H1 (cell line): ENCODE results near the gene PROK1. TPM values are rescaled to one million over a fixed set of nuclear protein-coding genes. Genes with fewer than 3 reads are reported as not detected.

Experiments used
- PHF8 ChIP-seq: fragments of 200-600 bp; sonication (generic); conservative IDR thresholded peaks from 2 replicates; pipeline ENCODE4 v1.7.1; 2012; ENCODE audit warnings: low read depth, mild to moderate bottlenecking, inconsistent platforms, low read length, moderate library complexity
- polyA plus RNA-seq, 7 experiments: library from polyadenylated mRNA; depleted of rRNA in 3 of 7; stranded (reverse) in 5 of 7; unstranded in 2 of 7; fragments of >200 nt in 5 of 7; fragments of 200-250 nt in 2 of 7; gene quantifications; 1 replicate in 5 of 7; 2 replicates in 1 of 7; 4 replicates in 1 of 7; pipeline versions ENCODE4 v1.2.1 to v1.2.3, GENCODE V29; 2011 to 2013; ENCODE audit warnings: missing spikeins in 2 of 7, mixed read lengths in 2 of 7
- total RNA-seq: library from RNA; stranded (reverse); fragmentation: NEBNext Ultra II Directional; extraction: Animal tissue kit (Norgen Biotek cat#: 25700); gene quantifications from 2 replicates; pipeline ENCODE4 v1.2.1, GENCODE V29; 2021

The PROK1 gene
- total and polyA plus RNA-seq, 2 of the 8 experiments (the other 6 are each of a cell fraction or from before 2014, with no cell fraction given), result 0.12 TPM; not detected in 1

DNA sequence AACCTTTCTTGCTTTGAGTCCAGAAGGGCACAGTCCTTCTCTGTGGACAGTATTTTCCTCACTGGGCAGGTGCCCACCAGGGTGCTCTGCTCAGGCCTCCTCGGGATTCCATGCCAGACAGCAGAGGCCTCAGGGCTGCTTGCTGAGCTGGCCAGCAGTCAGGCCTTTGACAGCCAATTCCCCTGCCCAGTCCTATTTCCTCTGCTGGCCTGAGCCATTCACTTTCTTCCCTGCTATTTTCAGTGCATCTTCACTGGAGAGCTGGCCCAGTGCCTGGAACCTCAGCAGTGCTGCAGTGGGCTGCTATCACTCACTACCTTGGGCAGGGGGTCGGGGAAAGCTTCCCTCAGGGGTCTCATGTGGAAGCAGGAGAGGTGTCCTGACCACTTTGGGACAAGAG, 34.8 kb downstream of the PROK1 start (continued):
- no peak for TF ChIP-seq PHF8
- TF ChIP-seq, all 59 proteins: peak for 0
